GM10248 (cell line): ENCODE measurements around the gene CHAD.

ENCODE experiments used
- CTCF ChIA-PET: fragments of 300-600 bp; sonication (Branson Sonifier 250); formaldehyde crosslinking; extraction: SDS; loops from one replicate; lab custom pipeline; 2021; ENCODE audit warnings: antibody characterized with exemption; lab: Yijun Ruan, JAX
- POLR2A ChIA-PET: fragments of 350-650 bp; sonication (Branson Sonifier 250); formaldehyde crosslinking; extraction: SDS; loops from one replicate; lab custom pipeline; 2020; ENCODE audit warnings: antibody characterized with exemption; lab: Yijun Ruan, JAX
- DNase-seq: peaks from one replicate; pipeline ENCODE4 v3.0.0; 2012; ENCODE audit errors: extremely low spot score
- CTCF ChIP-seq: IDR thresholded peaks from 2 replicates; pipeline ENCODE4 v1.5.1; 2012; ENCODE audit warnings: mild to moderate bottlenecking, low read depth; ENCODE audit errors: extremely low read depth, missing control alignments, control extremely low read depth

Gene CHAD

GRCh38 chr17:50465635-50466034, 3.0 kb downstream of the CHAD start:
- CTCF ChIA-PET, result interaction anchor here (1.3 kb wide), 1 partner anchor 9 kb away, joined by 4 read pairs; no protein-coding TSS in a partner anchor
- no peak for TF ChIP-seq CTCF
- POLR2A ChIA-PET, result interaction anchor here (0.6 kb wide), 1 partner anchor 318 kb away, joined by 5 read pairs; no protein-coding TSS in a partner anchor
- no peak for DNase-seq

- POLR2A ChIA-PET, result no interaction called here
- TF ChIP-seq CTCF, result no peak
- no peak for DNase-seq
- CTCF ChIA-PET, result interaction anchor here (1.3 kb wide), 1 partner anchor 9 kb away, joined by 4 read pairs; no protein-coding TSS in a partner anchor
These were observed 3.5 kb downstream of the CHAD start for GRCh38 chr17:50465171-50465570.

- DNase-seq, result no peak
- POLR2A ChIA-PET, result no interaction called here
- CTCF ChIA-PET, result interaction anchor here (1.3 kb wide), 1 partner anchor 10 kb away, joined by 4 read pairs; no protein-coding TSS in a partner anchor
- no peak for TF ChIP-seq CTCF
These were observed 3.9 kb downstream of the CHAD start for GRCh38 chr17:50464736-50465135.

- ChIA-PET POLR2A (no interaction called here), CTCF (interaction anchor here (1.1 to 1.3 kb wide), 2 partner anchors 8 to 10 kb away, joined by 3 to 4 read pairs; no protein-coding TSS in a partner anchor)
- no peak for TF ChIP-seq CTCF
- DNase-seq, result no peak
These were observed 4.6 kb downstream of the CHAD start for GRCh38 chr17:50464121-50464520.

- TF ChIP-seq CTCF, result no peak
- DNase-seq, result no peak
- POLR2A ChIA-PET, result no interaction called here
- CTCF ChIA-PET, result no interaction called here
These were observed 6.2 kb downstream of the CHAD start for GRCh38 chr17:50462446-50462845.

GRCh38 chr17:50461550-50462132, 7.0 kb downstream of the CHAD start:
- ChIA-PET CTCF (interaction anchor here (1.4 to 2.0 kb wide), 2 partner anchors 10 to 64 kb away, joined by 4 to 5 read pairs; partner anchors contain the start of gene LRRC59), POLR2A (interaction anchor here (0.6 kb wide), 1 partner anchor 25 kb away, joined by 3 read pairs; no protein-coding TSS in a partner anchor)
- no peak for DNase-seq
- TF ChIP-seq CTCF, result no peak
